Caco-2 (cell line): ENCODE measurements around the gene TAPBPL. TPM values are rescaled to one million over a fixed set of nuclear protein-coding genes. Genes with fewer than 3 reads are reported as not detected.

ENCODE experiments used
- BruUV-seq: library from RNA; stranded (reverse); fragments of 400-500 nt; replicated peaks from 2 replicates; lab custom pipeline; 2021; lab: Mats Ljungman, UMichigan
- CTCF ChIA-PET: fragments of 300-600 bp; sonication (Branson Sonifier 250); formaldehyde crosslinking; loops from one replicate; lab custom pipeline; 2022; ENCODE audit warnings: antibody characterized with exemption; lab: Charles Lee
- POLR2A ChIA-PET: fragments of 300-600 bp; sonication (Branson Sonifier 250); formaldehyde crosslinking; loops from one replicate; lab custom pipeline; 2022; ENCODE audit warnings: antibody characterized with exemption; lab: Charles Lee
- DNase-seq, 2 experiments: peaks; one replicate each; pipeline versions ENCODE4 v3.0.0 to v3.0.0-alpha.2; 2020 to 2022
- H3K27me3 ChIP-seq: replicated peaks from 2 replicates; pipeline ENCODE4 v1.6.0; 2011; ENCODE audit warnings: low read length; ENCODE audit not compliant: control insufficient read depth, insufficient read depth
- H3K36me3 ChIP-seq: 2 replicates; pipeline ENCODE4 v1.5.1; 2011; ENCODE audit warnings: low read length; ENCODE audit not compliant: control insufficient read depth, insufficient read depth
- H3K4me1 ChIP-seq: fragments of 250-450 bp; sonication (Bioruptor Pico); 2 replicates; pipeline ENCODE4 v1.5.1; 2020; ENCODE audit warnings: mild to moderate bottlenecking
- H3K4me3 ChIP-seq: 2 replicates; pipeline ENCODE4 v1.5.1; 2011; ENCODE audit warnings: low read depth, mild to moderate bottlenecking, control low read depth, low read length
- H3K9me3 ChIP-seq: fragments of 250-450 bp; sonication (Bioruptor Pico); 2 replicates; pipeline ENCODE4 v1.5.1; 2020; ENCODE audit warnings: mild to moderate bottlenecking, moderate library complexity
- H3K27ac Mint-ChIP-seq: one replicate; pipeline ENCODE4 v1.8.0; 2022; ENCODE audit warnings: mixed read lengths; ENCODE audit not compliant: unreplicated experiment
- H3K27me3 Mint-ChIP-seq: one replicate; pipeline ENCODE4 v1.8.0; 2022; ENCODE audit warnings: mixed read lengths; ENCODE audit not compliant: insufficient read depth, unreplicated experiment
- H3K36me3 Mint-ChIP-seq: one replicate; pipeline ENCODE4 v1.8.0; 2022; ENCODE audit warnings: mild to moderate bottlenecking, mixed read lengths; ENCODE audit not compliant: insufficient read depth, unreplicated experiment
- H3K4me1 Mint-ChIP-seq: one replicate; pipeline ENCODE4 v1.8.0; 2022; ENCODE audit warnings: low read depth, mixed read lengths; ENCODE audit not compliant: unreplicated experiment
- H3K4me3 Mint-ChIP-seq: one replicate; pipeline ENCODE4 v1.8.0; 2022; ENCODE audit warnings: mild to moderate bottlenecking, moderate library complexity, mixed read lengths; ENCODE audit not compliant: unreplicated experiment
- H3K9me3 Mint-ChIP-seq: one replicate; pipeline ENCODE4 v1.8.0; 2022; ENCODE audit warnings: mixed read lengths; ENCODE audit not compliant: unreplicated experiment
- intact Hi-C: fragments of 100-400 bp; cut with micrococcal nuclease; formaldehyde crosslinking; loops from one replicate; pipeline ENCODE4 v1.10.0; 2022; ENCODE audit not compliant: unreplicated experiment
- total RNA-seq: library from RNA; stranded (reverse); gene quantifications from 2 replicates; pipeline ENCODE4 v1.2.3, GENCODE V29; 2022
- TF ChIP-seq, protein P1 (sequence below), 2 experiments: fragments of 200-600 bp in 1 of 2; IDR thresholded peaks; 1 replicate in 1 of 2; 2 replicates in 1 of 2; pipeline versions ENCODE4 v1.5.1 to v1.8.0; 2011 to 2022; ENCODE audit warnings: antibody characterized with exemption in 1 of 2, control low read depth in 1 of 2, inconsistent platforms in 1 of 2, low read depth in 1 of 2, low read length in 1 of 2, mild to moderate bottlenecking in 1 of 2, moderate library complexity in 1 of 2; ENCODE audit not compliant: insufficient read depth in 1 of 2, severe bottlenecking in 1 of 2, unreplicated experiment in 1 of 2

TAPBPL gene
- total RNA-seq, 1 experiment from 2014 or later, result 9.7 TPM

DNA sequence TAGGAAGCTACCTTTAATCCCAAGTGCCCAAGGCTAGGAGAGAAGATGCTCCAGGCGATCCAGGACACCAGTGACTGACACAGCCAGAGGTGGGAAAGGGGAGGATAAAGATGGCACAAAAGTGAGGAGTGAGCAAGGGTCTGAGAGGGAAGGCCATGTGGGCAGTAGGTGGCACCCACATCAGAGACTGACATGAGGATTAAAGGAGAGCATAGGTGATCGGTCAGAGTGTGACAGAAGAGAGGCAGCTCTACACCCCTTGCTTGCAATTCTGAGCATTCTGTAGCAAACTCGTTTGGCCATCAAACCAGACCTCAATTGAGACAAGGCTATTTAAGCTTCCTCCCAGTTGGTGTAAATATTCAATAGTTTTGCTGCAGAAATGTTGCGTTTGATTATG, 7.8 kb upstream of the TAPBPL start:
- no peaks in the 10 kb centered on the region for H3K4me1 ChIP-seq
- H3K4me3 ChIP-seq, result no peak overlapping the region
- Mint-ChIP-seq H3K9me3 (no peaks in the 10 kb centered on the region), H3K27ac (no peak overlapping the region), H3K27me3 (no peaks in the 10 kb centered on the region), H3K4me3 (no peak overlapping the region), H3K4me1 (no peaks in the 10 kb centered on the region), H3K36me3 (no peaks in the 10 kb centered on the region)
- BruUV-seq, result no TSS peak
- TF ChIP-seq, protein P1, sequence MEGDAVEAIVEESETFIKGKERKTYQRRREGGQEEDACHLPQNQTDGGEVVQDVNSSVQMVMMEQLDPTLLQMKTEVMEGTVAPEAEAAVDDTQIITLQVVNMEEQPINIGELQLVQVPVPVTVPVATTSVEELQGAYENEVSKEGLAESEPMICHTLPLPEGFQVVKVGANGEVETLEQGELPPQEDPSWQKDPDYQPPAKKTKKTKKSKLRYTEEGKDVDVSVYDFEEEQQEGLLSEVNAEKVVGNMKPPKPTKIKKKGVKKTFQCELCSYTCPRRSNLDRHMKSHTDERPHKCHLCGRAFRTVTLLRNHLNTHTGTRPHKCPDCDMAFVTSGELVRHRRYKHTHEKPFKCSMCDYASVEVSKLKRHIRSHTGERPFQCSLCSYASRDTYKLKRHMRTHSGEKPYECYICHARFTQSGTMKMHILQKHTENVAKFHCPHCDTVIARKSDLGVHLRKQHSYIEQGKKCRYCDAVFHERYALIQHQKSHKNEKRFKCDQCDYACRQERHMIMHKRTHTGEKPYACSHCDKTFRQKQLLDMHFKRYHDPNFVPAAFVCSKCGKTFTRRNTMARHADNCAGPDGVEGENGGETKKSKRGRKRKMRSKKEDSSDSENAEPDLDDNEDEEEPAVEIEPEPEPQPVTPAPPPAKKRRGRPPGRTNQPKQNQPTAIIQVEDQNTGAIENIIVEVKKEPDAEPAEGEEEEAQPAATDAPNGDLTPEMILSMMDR (IDR thresholded peaks at IDR 0.05; ENCODE audit: insufficient read depth in 1 of 2, low read depth in 1 of 2, low read length in 1 of 2, severe bottlenecking in 1 of 2, unreplicated experiment in 1 of 2), result no peak
- no peaks in the 10 kb centered on the region for H3K27me3 ChIP-seq
- intact Hi-C loops, result no loop called here
- no peaks in the 10 kb centered on the region for H3K36me3 ChIP-seq
- DNase-seq, result no peak
- POLR2A ChIA-PET, result no interaction called here
- no peaks in the 10 kb centered on the region for H3K9me3 ChIP-seq
- CTCF ChIA-PET, result no interaction called here

DNA sequence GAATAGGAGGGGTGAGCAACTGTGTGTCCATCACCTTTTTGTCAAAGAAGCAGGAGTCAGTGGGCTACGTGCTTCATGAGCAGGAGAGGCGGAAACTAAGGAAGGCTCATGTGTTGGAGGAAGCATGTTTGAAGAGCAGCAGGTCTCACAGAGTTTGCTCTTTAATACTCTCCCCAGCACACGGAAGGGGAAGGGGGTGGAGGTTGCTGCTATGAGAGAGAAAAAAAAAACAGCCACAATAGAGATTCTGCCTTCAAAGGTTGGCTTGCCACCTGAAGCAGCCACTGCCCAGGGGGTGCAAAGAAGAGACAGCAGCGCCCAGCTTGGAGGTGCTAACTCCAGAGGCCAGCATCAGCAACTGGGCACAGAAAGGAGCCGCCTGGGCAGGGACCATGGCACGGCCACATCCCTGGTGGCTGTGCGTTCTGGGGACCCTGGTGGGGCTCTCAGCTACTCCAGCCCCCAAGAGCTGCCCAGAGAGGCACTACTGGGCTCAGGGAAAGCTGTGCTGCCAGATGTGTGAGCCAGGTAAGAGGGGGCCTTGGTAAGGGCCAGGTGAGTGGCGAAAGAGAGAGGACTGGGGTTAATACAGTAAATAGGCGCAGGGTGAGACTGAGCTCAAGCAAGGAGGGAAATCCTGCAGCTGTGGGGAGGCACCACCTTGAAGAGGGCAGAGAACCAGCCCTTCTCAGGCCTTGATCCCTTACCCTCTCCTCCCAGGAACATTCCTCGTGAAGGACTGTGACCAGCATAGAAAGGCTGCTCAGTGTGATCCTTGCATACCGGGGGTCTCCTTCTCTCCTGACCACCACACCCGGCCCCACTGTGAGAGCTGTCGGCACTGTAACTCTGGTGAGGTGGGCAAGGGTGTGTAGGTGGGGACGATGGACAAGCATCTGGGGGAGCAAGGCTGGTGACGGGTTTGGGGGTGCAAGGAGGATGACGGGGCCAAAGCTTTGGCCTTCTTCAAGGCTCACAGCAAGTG, 6.8 kb upstream of the TAPBPL start, which contains the start of gene CD27:
CD27 (plus strand) TSS at position 252 of the 985 bp plus-strand sequence; CDS start at position 393, 141 bp downstream.
- TF ChIP-seq, protein P1 (IDR thresholded peaks at IDR 0.05; ENCODE audit: insufficient read depth in 1 of 2, low read depth in 1 of 2, low read length in 1 of 2, severe bottlenecking in 1 of 2, unreplicated experiment in 1 of 2), result no peak
- Mint-ChIP-seq H3K4me1 (no peaks in the 10 kb centered on the region), H3K4me3 (no peak within 1 kb of the TSS), H3K27ac (no peak within 1 kb of the TSS), H3K36me3 (no peaks in the 10 kb centered on the region), H3K27me3 (no peaks in the 10 kb centered on the region), H3K9me3 (no peaks in the 10 kb centered on the region)
- Histone ChIP-seq H3K9me3 (no peaks in the 10 kb centered on the region), H3K27me3 (no peaks in the 10 kb centered on the region), H3K36me3 (no peaks in the 10 kb centered on the region), H3K4me3 (no peak within 1 kb of the TSS), H3K4me1 (no peaks in the 10 kb centered on the region)
- POLR2A ChIA-PET, result interaction anchor here (0.5 kb wide), 1 partner anchor 253 kb away, joined by 4 read pairs; no protein-coding TSS in a partner anchor
- intact Hi-C loops, result no loop called here
- DNase-seq, result no peak
- no TSS peak for BruUV-seq
- CTCF ChIA-PET, result no interaction called here

DNA sequence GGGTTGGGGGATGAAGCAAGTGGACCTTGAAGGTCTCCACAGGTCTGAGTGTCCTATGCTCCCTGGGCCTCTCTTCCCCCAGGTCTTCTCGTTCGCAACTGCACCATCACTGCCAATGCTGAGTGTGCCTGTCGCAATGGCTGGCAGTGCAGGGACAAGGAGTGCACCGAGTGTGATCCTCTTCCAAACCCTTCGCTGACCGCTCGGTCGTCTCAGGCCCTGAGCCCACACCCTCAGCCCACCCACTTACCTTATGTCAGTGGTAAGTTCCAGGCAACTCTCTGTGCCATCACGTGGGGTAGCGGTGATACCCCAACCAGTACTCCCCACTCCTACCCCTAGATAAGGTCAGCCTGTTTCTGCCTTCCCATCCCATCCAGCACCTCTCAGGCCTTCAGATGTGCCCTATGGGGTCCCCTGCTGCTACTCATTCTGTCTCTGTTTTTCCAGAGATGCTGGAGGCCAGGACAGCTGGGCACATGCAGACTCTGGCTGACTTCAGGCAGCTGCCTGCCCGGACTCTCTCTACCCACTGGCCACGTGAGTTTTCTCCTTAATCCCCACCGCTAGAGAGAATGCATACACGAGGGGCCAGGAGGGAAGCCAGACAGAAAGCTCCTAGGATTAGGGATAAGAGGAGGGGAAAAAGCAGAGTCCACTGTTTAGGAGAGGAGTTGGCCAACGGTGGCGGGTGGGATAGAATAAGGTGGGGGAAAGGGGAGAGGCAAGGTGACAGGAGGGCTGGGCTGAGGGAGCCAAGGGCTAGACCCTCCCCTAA, 1.6 kb upstream of the TAPBPL start:
- TF ChIP-seq, protein P1 (IDR thresholded peaks at IDR 0.05; ENCODE audit: insufficient read depth in 1 of 2, low read depth in 1 of 2, low read length in 1 of 2, severe bottlenecking in 1 of 2, unreplicated experiment in 1 of 2), result no peak
- ChIA-PET POLR2A (interaction anchor here (3.1 kb wide), 1 partner anchor 20 kb away, joined by 16 read pairs; the partner anchor contains the start of gene VAMP1), CTCF (interaction anchor here (1.2 to 3.4 kb wide), 3 partner anchors 15 to 114 kb away, joined by 3 to 17 read pairs (median 12); no protein-coding TSS in a partner anchor)
- no peaks in the 10 kb centered on the region for H3K27me3 Mint-ChIP-seq
- H3K27ac Mint-ChIP-seq, result peak overlapping the region; percentile 93
- Histone ChIP-seq H3K4me1 (peaks cover 9% of the 10 kb centered on the region; the same call in 1 of the 2 replicates), H3K4me3 (peak overlapping the region; percentile 82), H3K9me3 (no peaks in the 10 kb centered on the region), H3K27me3 (no peaks in the 10 kb centered on the region), H3K36me3 (no peaks in the 10 kb centered on the region)
- H3K4me3 Mint-ChIP-seq, result peak overlapping the region; percentile 79
- peaks cover 10% of the 10 kb centered on the region for H3K36me3 Mint-ChIP-seq
- H3K9me3 Mint-ChIP-seq, result no peaks in the 10 kb centered on the region
- H3K4me1 Mint-ChIP-seq, result peaks cover 4% of the 10 kb centered on the region
- intact Hi-C loops, result no loop called here
- TSS peak; percentile 36 for BruUV-seq
- peak in 1 of 2 experiments; percentile 28 for DNase-seq
